Ecto neural progenitor cell (in vitro differentiated cells): ENCODE data around the gene NHLRC4.
A peak's percentile ranks its signal among the peaks of the same experiment; 100 is the strongest.

Source experiments
- DNase-seq: peaks from one replicate; pipeline ENCODE4 v3.0.0-alpha.2; 2018; ENCODE audit warnings: low spot score

The NHLRC4 gene

GRCh38 chr16:567373-568256 lies 810 bp downstream of the NHLRC4 start:
- DNase-seq: no peak

- no peak for DNase-seq
Measured at GRCh38 chr16:568401-569258, 1.8 kb downstream of the NHLRC4 start.

DNA sequence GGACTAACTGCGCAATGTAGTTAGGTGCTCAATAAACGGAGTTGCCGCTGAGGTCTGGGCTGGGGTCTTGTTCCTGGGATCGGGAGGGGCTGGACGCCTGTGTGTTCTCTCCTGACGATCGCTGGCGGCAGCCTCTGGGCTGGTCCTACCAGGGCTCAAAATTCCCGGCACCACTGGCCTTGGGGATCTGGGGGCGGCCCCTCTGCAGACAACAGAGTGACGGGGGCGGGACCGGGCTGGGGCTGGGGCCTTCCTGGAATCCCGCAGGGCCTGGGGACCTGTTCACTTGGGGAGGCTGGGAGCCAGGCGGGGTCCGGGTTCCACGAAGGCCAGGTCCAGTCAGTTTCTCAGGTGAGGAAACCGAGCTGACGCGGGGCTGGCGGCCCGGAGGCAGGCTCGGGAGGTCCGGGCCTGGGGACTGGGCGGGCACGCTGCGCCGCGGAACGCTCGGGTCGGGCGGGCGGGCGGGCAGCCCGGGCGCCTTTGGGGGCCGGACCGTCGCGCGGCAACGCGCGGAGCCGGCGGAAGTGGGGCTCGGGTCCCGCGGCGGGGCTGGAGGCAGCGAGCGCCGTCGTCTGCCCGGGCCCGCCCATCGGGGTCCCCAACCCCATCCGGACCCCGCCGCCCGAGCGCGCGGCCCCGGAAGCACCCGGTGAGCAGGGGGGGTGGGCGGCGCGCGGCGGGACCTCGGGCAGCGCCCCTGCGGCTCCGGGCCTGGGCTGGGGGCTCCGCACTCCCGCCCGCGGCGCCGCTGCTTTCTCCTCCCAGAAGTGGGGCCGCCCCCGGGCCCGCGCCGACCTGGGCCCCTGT lies 2.8 kb downstream of the NHLRC4 start, which contains the start of gene PIGQ:
PIGQ (plus strand) TSS at position 524 of the 810 bp plus-strand sequence. CDS start 4,107 bp downstream, outside the sequence.
- DNase-seq: peak; percentile 86

GRCh38 chr16:572865-573650 lies 6.3 kb downstream of the NHLRC4 start:
- no peak for DNase-seq

- no peak for DNase-seq
Measured at GRCh38 chr16:574021-574760, 7.4 kb downstream of the NHLRC4 start.

GRCh38 chr16:575354-576196 lies 8.8 kb downstream of the NHLRC4 start:
- no peak for DNase-seq

GRCh38 chr16:576197-576822 lies 9.5 kb downstream of the NHLRC4 start:
- no peak for DNase-seq

- DNase-seq: no peak
Measured at GRCh38 chr16:576823-577201, 10.0 kb downstream of the NHLRC4 start.

- no peak for DNase-seq
Measured at GRCh38 chr16:577796-578195, 11.0 kb downstream of the NHLRC4 start.

GRCh38 chr16:578232-578869 lies 11.5 kb downstream of the NHLRC4 start:
- DNase-seq: no peak

- DNase-seq: peak; percentile 83
Measured at GRCh38 chr16:578870-579405, 12.1 kb downstream of the NHLRC4 start.

- no peak for DNase-seq
Measured at GRCh38 chr16:580141-580945, 13.5 kb downstream of the NHLRC4 start.

- DNase-seq: no peak
Measured at GRCh38 chr16:580946-581498, 14.2 kb downstream of the NHLRC4 start.

GRCh38 chr16:582218-582613 lies 15.4 kb downstream of the NHLRC4 start:
- no peak for DNase-seq

DNA sequence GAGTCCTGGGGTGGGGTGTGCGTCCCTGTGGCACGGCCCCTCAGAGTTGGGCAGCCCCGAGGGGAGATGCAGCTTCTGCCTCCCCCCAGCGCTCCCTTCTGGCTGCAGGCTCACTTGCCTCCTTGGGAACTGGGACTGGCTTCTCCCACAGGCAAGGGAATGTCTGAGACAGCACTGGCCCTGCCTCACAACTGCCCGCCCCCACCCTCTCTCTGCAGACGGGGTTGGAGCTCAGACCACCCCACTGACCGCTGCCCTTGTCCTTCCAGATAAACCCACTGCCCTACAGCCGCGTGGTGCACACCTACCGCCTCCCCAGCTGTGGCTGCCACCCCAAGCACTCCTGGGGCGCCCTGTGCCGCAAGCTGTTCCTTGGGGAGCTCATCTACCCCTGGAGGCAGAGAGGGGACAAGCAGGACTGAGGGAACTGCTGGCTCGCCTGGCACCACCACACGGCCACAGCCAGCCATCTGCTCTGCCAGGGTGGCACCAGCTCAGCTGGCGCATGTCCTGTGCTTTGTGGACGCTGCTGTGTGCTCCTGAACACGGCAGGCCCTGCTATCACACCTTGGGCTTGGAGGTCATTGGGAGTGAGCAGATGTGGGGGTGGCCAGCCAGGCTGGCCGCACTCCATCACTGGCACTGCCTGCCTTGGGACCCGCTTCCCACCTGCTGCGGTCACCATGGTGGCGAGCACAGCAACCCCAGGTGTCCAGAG lies 16.0 kb downstream of the NHLRC4 start:
- no peak for DNase-seq

DNA sequence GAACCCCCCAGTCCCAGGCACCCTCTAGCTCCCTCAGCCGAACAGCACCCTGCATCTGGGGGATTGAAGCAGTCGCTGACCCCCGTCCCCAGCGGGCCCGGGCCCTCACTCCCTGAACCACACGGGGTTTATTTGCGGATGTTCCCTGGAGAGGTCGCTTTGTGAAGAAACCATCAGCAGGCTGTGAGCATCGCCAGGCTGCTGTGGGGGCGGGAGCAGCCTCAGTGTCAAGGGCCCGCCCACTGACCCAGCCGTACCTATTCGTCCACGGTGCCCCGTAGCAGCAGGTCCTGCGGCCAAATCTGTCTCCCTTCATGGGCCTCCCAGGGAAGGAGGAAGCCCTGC lies 16.6 kb downstream of the NHLRC4 start:
- DNase-seq: no peak
